Mucosa of rectum (tissue), 2 donors: Measurements from ENCODE around the gene APBA1.

Experiments
- H3K27ac ChIP-seq, 2 donors: one replicate each; pipeline ENCODE4 v1.7.0; 2013; ENCODE audit warnings: inconsistent platforms in 2 of 2, low read depth in 2 of 2, low read length in 2 of 2
- H3K27me3 ChIP-seq, 2 donors: one replicate each; pipeline ENCODE4 v1.7.0; 2013; ENCODE audit warnings: low read length in 2 of 2; ENCODE audit not compliant: control insufficient read depth in 2 of 2, insufficient read depth in 2 of 2
- H3K36me3 ChIP-seq, 2 donors: one replicate each; pipeline ENCODE4 v1.7.0; 2013; ENCODE audit warnings: low read length in 2 of 2; ENCODE audit not compliant: control insufficient read depth in 2 of 2, insufficient read depth in 2 of 2
- H3K4me1 ChIP-seq, 2 donors: one replicate each; pipeline ENCODE4 v1.7.0; 2013; ENCODE audit warnings: low read length in 2 of 2, mild to moderate bottlenecking in 1 of 2; ENCODE audit not compliant: control insufficient read depth in 2 of 2, insufficient read depth in 2 of 2
- H3K4me3 ChIP-seq, 2 donors: one replicate each; pipeline ENCODE4 v1.7.0; 2013; ENCODE audit warnings: low read length in 2 of 2
- H3K9ac ChIP-seq, 2 donors: one replicate each; pipeline ENCODE4 v1.7.0; 2013; ENCODE audit warnings: low read length in 2 of 2, low read depth in 1 of 2, mild to moderate bottlenecking in 1 of 2
- H3K9me3 ChIP-seq, 2 donors: one replicate each; pipeline ENCODE4 v1.7.0; 2013; ENCODE audit warnings: low read length in 2 of 2; ENCODE audit not compliant: control insufficient read depth in 2 of 2
- donor health status: healthy.
- donor health status: Normal muscosa, but diverticular disease.

APBA1 gene

DNA sequence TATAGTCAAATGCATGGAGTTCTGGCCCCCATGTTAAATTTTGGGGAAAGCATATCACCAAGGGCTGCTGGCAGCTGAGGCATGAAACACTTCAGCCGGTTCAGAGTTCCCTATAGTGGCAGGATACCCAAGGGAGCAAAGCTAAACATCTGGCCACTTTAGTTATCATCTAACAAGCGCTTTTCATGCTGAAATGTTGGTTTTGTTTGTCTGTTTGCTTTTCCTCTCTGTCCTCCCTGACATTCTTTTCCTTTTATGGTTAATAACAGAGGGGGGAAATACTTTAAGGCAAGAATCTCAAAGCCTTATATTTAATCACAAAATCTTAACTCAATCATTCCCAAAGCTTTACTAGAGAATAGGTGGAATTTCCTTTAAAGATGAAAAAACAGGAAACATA is 11.9 kb downstream of the APBA1 start:
- H3K9ac ChIP-seq = no peak overlapping the region
- no peak overlapping the region for H3K4me3 ChIP-seq
- no peaks in the 10 kb centered on the region for H3K9me3 ChIP-seq
- H3K27me3 ChIP-seq = no peaks in the 10 kb centered on the region
- no peak overlapping the region for H3K27ac ChIP-seq
- H3K36me3 ChIP-seq = no peaks in the 10 kb centered on the region
- H3K4me1 ChIP-seq = no peaks in the 10 kb centered on the region

DNA sequence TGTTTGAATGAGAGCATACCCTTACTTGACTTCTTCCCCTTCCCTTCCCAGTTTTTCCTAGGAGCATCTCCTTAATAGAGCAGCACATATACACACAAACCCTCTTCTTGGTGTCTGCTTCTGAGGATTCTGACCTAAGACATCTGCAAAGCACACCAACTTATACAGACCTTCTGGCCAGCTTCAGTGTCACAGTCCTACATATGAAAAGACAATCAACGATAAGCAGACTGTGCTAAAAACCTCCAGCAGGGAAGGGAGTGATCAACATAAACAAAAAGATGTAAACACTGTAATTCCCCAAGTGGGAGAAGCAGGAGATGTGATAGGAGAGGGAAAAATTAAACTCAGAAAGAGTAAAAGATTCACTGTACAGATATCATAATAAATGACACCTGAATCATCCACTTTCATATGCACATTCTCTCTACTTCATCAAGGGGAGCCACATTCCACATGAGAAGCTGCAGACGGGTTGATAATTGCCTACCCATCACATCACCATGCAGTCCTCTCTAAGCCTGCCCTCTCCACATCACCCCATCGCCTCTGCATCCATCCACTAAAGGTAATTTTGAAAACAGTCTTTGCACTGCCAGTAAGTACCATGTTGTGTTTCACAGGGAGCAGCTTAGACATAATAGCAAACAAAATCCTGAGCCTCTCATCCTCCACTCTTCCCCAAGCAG is 13.0 kb downstream of the APBA1 start:
- no peaks in the 10 kb centered on the region for H3K36me3 ChIP-seq
- H3K27me3 ChIP-seq = no peaks in the 10 kb centered on the region
- no peak overlapping the region for H3K4me3 ChIP-seq
- no peak overlapping the region for H3K9ac ChIP-seq
- H3K4me1 ChIP-seq = no peaks in the 10 kb centered on the region
- H3K27ac ChIP-seq = no peak overlapping the region
- no peaks in the 10 kb centered on the region for H3K9me3 ChIP-seq

- no peaks in the 10 kb centered on the region for H3K4me1 ChIP-seq
- no peaks in the 10 kb centered on the region for H3K9me3 ChIP-seq
- no peaks in the 10 kb centered on the region for H3K36me3 ChIP-seq
- no peak overlapping the region for H3K9ac ChIP-seq
- no peaks in the 10 kb centered on the region for H3K27me3 ChIP-seq
- no peak overlapping the region for H3K27ac ChIP-seq
- no peak overlapping the region for H3K4me3 ChIP-seq
Measured at GRCh38 chr9:69657269-69657668, 14.9 kb downstream of the APBA1 start.

- Histone ChIP-seq H3K36me3 (no peaks in the 10 kb centered on the region), H3K4me3 (no peak overlapping the region), H3K9me3 (no peaks in the 10 kb centered on the region), H3K9ac (no peak overlapping the region), H3K27me3 (no peaks in the 10 kb centered on the region), H3K4me1 (no peaks in the 10 kb centered on the region), H3K27ac (no peak overlapping the region)
Measured at GRCh38 chr9:69655065-69655464, 17.1 kb downstream of the APBA1 start.

GRCh38 chr9:69653261-69653660 is 18.9 kb downstream of the APBA1 start:
- Histone ChIP-seq H3K4me3 (no peak overlapping the region), H3K9ac (no peak overlapping the region), H3K27me3 (no peaks in the 10 kb centered on the region), H3K36me3 (no peaks in the 10 kb centered on the region), H3K4me1 (no peaks in the 10 kb centered on the region), H3K9me3 (no peaks in the 10 kb centered on the region), H3K27ac (no peak overlapping the region)

DNA sequence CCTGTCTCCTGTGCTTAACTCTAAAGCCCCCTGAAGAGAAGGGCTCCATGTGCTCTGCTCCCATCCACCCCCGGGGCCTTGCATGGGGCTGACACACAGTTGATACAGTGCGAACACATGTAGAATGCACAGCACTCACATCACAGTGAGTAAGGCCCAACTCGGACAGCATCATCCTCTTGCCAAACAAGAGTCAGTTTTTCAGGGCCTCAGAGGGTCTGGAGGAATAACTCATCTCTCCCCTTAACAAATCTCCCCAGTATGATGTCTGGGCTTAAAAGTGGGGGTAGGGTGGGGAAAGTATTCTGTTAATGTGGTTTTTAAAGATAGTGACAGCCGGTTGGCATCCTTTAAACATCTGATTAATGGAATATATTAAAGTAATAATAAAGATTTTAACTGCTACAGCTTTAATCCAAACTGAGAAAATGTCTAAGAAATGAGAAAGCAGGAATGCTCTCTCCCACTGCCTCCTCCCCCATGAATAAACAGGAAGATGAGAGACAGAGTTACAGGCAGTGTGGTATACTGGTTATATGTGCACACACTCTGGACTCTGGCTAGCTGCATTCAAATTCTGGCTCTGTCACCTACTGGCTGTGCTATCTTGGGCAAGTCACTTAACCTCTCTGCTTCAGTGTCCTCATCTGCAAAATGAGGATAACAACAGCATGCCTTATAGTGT is 22.5 kb downstream of the APBA1 start:
- no peaks in the 10 kb centered on the region for H3K9me3 ChIP-seq
- no peak overlapping the region for H3K27ac ChIP-seq

GRCh38 chr9:69647804-69648203 is 24.4 kb downstream of the APBA1 start:
- Histone ChIP-seq H3K9me3 (no peaks in the 10 kb centered on the region), H3K9ac (no peak overlapping the region), H3K4me3 (no peak overlapping the region), H3K4me1 (peaks cover 0 to 14% of the 10 kb centered on the region in 2 donors), H3K36me3 (no peaks in the 10 kb centered on the region), H3K27ac (no peak overlapping the region), H3K27me3 (no peaks in the 10 kb centered on the region)

More for the DNA sequence above, 22.5 kb downstream of the APBA1 start:
- no peaks in the 10 kb centered on the region for H3K36me3 ChIP-seq
- H3K4me1 ChIP-seq = peaks cover 0 to 14% of the 10 kb centered on the region in 2 donors
- no peak overlapping the region for H3K4me3 ChIP-seq
- no peaks in the 10 kb centered on the region for H3K27me3 ChIP-seq
- no peak overlapping the region for H3K9ac ChIP-seq

- H3K9me3 ChIP-seq = no peaks in the 10 kb centered on the region
- H3K27me3 ChIP-seq = no peaks in the 10 kb centered on the region
- H3K27ac ChIP-seq = no peak overlapping the region
- H3K9ac ChIP-seq = no peak overlapping the region
- H3K4me1 ChIP-seq = peaks cover 0 to 14% of the 10 kb centered on the region in 2 donors
- no peak overlapping the region for H3K4me3 ChIP-seq
- H3K36me3 ChIP-seq = no peaks in the 10 kb centered on the region
Measured at GRCh38 chr9:69646810-69647209, 25.4 kb downstream of the APBA1 start.

DNA sequence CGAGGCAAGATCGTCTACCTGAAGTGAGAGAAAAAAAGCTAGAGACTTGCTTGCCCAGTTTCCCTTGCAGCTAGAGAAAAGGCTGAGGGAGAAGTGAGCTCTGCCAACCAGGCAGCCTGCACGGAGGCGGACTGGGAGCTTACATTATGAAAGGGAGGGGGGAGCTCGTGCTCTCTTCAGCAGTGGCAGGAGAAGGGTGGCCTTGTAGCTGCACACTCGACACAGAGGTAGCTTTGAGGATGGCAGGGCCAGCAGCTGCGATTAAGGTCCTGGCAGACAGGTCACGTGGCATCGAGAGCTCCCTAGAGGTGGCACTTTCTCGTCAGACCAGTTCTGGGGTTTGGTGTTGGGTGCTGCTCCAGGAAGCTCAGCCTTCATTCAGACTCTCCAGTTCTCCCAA is 26.7 kb downstream of the APBA1 start:
- H3K27ac ChIP-seq = peak overlapping the region in 1 of 2 donors; percentile 9
- peak overlapping the region in 1 of 2 donors; percentile 17 for H3K4me3 ChIP-seq

GRCh38 chr9:69643098-69643497 is 29.1 kb downstream of the APBA1 start:
- no peaks in the 10 kb centered on the region for H3K36me3 ChIP-seq

More for the DNA sequence above, 26.7 kb downstream of the APBA1 start:
- Histone ChIP-seq H3K4me1 (peaks cover 0 to 14% of the 10 kb centered on the region in 2 donors), H3K9me3 (no peaks in the 10 kb centered on the region), H3K36me3 (no peaks in the 10 kb centered on the region), H3K27me3 (no peaks in the 10 kb centered on the region), H3K9ac (no peak overlapping the region)

More at GRCh38 chr9:69643098-69643497, 29.1 kb downstream of the APBA1 start:
- Histone ChIP-seq H3K4me1 (peaks cover 0 to 14% of the 10 kb centered on the region in 2 donors), H3K9me3 (no peaks in the 10 kb centered on the region), H3K27ac (no peak overlapping the region), H3K27me3 (no peaks in the 10 kb centered on the region), H3K9ac (no peak overlapping the region), H3K4me3 (no peak overlapping the region)
